Measurements from ENCODE around the gene KRT77.

DNA sequence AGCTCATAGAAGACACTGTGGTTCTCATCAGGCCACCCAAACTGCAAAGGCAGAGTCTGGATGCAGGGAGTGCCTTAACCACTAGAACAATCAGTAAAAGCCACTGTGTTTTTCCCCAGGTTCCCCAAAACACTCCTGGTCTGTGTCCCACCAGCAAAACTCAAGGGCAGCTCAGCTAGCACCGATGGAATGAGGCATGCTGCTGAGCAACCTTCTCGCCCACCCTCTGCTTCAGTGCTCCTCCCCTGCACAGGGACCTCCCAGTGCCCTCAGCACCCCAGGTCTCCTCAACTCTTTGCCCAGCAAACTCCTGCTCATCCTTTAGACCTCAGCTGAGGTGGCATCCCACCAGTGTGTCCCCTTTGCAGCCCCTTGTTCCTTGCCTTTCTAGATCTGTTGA lies 4.0 kb downstream of the KRT77 start:
- no peak for TF ChIP-seq EZH2 (IDR thresholded peaks at IDR 0.05; ENCODE audit: low read length, missing control alignments)
- TF ChIP-seq, protein P1, sequence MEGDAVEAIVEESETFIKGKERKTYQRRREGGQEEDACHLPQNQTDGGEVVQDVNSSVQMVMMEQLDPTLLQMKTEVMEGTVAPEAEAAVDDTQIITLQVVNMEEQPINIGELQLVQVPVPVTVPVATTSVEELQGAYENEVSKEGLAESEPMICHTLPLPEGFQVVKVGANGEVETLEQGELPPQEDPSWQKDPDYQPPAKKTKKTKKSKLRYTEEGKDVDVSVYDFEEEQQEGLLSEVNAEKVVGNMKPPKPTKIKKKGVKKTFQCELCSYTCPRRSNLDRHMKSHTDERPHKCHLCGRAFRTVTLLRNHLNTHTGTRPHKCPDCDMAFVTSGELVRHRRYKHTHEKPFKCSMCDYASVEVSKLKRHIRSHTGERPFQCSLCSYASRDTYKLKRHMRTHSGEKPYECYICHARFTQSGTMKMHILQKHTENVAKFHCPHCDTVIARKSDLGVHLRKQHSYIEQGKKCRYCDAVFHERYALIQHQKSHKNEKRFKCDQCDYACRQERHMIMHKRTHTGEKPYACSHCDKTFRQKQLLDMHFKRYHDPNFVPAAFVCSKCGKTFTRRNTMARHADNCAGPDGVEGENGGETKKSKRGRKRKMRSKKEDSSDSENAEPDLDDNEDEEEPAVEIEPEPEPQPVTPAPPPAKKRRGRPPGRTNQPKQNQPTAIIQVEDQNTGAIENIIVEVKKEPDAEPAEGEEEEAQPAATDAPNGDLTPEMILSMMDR (conservative IDR thresholded peaks at IDR 0.05 in 1 of 2, IDR thresholded peaks at IDR 0.05 in 1 of 2; ENCODE audit: low read depth in 1 of 2, low read length in 2 of 2) = no peak
